ENCODE measurements around the gene DRD1. TPM values are rescaled to one million over a fixed set of nuclear protein-coding genes. Genes with fewer than 3 reads are reported as not detected.
A peak's percentile ranks its signal among the peaks of the same experiment; 100 is the strongest.

DRD1 gene
- total RNA-seq: 0.62 TPM
- long read RNA-seq, full-length matches to known transcripts: 1 of 1 reads
- long read RNA-seq, partial matches to known transcripts: 0 of 1 reads
- long read RNA-seq, other reads (novel, unspliced or antisense): 0 of 1 reads

DNA sequence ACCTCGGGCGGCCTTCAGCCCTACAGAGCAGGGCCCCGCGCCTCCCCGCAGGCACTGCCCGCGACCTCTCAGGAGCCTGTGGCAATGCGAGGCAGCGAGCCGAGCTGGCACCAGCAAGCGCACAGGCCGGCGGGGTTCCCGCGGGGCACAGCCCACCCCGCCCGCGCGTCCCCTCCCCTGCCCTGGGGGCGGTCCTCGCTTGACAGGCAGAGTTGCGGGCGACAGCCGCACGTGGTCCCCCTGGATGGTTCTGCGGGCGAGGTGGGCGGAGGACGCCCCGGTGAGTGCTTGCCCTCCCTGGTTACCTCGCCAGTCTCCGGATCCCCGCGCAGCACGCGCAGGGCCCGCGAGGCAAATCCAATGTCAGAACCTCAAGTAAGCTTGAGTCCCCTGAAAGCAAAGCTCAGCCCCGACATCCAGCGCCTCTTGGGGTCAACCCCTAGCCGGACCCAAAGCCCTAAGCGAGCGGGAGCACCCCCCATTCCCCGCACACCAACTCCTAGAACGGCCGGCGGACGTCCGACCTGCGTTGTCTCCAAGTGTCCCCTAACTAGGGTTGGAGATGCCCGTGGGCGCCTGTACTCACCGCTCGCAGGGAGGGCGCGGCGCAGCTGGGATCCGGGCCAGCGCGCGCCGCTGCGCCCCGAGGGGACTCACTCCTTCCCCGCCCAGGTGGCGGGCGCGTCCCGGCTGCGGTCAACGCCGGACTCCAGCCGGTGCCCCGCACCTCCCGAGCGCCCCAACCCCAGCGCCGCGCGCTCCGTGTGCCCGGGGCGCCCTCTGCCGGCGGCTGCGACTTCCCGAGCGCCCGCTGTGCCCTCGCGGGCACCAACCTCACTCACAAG lies at the start of gene DRD1:
Gene DRD1, minus strand, starts transcription at position 123 of the 845 bp plus-strand sequence. CDS start 1,083 bp downstream, outside the sequence.
- peak; percentile 81 to 88 for ATAC-seq
- H3K4me3 ChIP-seq: peak within 1 kb of the TSS; percentile 51

DNA sequence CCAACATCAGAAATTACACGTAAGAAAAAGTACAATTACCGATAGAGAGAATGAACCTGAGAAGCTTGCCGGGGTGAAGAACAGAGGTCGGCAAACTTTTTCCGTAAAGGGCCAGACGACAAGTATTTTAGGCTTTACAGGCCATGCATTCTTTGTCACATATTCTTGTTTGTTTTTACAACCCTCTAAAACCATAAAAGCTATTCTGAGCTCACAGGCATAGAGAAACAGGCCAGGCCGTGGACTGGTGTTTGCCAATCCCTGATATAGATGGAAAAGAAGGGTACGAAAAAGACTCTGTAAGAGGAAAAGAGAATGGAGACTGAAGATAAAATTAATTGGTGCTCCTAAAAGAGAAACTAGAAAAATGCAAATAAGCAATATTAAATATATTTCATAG lies 49.7 kb upstream of the DRD1 start:
- peaks cover 48% of the 10 kb centered on the region for H3K36me3 ChIP-seq
- no peak for DNase-seq
- no peak overlapping the region for H3K4me3 ChIP-seq
- H3K27ac ChIP-seq: no peak overlapping the region
- intact Hi-C loops (cut with DNase I): no loop called here
- no peak for ATAC-seq
- no peaks in the 10 kb centered on the region for H3K27me3 ChIP-seq (ENCODE audit: low read depth)
- H3K4me1 ChIP-seq: no peaks in the 10 kb centered on the region
- TF ChIP-seq, protein P1, sequence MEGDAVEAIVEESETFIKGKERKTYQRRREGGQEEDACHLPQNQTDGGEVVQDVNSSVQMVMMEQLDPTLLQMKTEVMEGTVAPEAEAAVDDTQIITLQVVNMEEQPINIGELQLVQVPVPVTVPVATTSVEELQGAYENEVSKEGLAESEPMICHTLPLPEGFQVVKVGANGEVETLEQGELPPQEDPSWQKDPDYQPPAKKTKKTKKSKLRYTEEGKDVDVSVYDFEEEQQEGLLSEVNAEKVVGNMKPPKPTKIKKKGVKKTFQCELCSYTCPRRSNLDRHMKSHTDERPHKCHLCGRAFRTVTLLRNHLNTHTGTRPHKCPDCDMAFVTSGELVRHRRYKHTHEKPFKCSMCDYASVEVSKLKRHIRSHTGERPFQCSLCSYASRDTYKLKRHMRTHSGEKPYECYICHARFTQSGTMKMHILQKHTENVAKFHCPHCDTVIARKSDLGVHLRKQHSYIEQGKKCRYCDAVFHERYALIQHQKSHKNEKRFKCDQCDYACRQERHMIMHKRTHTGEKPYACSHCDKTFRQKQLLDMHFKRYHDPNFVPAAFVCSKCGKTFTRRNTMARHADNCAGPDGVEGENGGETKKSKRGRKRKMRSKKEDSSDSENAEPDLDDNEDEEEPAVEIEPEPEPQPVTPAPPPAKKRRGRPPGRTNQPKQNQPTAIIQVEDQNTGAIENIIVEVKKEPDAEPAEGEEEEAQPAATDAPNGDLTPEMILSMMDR (IDR thresholded peaks at IDR 0.05): no peak
- no peaks in the 10 kb centered on the region for H3K9me3 ChIP-seq

More for the DNA sequence above, at the start of gene DRD1:
- TF ChIP-seq, protein P1 (IDR thresholded peaks at IDR 0.05): peak; percentile 76
- Histone ChIP-seq H3K27me3 (ENCODE audit: low read depth) (peaks cover 39% of the 10 kb centered on the region), H3K36me3 (no peaks in the 10 kb centered on the region), H3K27ac (peak within 1 kb of the TSS; percentile 50), H3K4me1 (peaks cover 13% of the 10 kb centered on the region), H3K9me3 (no peaks in the 10 kb centered on the region)
- intact Hi-C loops (cut with DNase I): no loop called here
- DNase-seq: peak; percentile 59

DNA sequence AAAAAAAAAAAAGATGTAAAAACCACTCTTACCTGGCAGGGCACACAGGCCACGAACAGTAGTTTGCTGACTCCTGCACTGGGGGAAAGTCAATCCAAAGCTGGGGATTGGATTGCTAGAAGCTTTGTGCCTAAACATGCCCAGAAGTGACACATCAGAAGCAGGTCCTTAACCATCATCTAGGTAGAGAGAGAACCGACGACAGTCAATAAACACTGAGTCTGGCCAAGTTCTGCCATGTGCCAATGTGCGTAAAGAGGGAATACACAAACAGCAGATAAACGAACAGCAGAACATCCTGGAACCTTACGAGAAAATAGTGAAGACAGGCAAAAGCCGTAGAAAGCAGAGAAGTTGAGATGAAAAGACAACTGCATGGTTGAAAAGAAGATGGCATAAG lies 49.3 kb upstream of the DRD1 start:
- Histone ChIP-seq H3K36me3 (peaks cover 43% of the 10 kb centered on the region), H3K4me3 (no peak overlapping the region), H3K27ac (no peak overlapping the region), H3K9me3 (no peaks in the 10 kb centered on the region), H3K27me3 (ENCODE audit: low read depth) (no peaks in the 10 kb centered on the region), H3K4me1 (no peaks in the 10 kb centered on the region)
- DNase-seq (no peak), ATAC-seq (no peak)
- TF ChIP-seq, protein P1 (IDR thresholded peaks at IDR 0.05): no peak
- intact Hi-C loops (cut with DNase I): no loop called here

DNA sequence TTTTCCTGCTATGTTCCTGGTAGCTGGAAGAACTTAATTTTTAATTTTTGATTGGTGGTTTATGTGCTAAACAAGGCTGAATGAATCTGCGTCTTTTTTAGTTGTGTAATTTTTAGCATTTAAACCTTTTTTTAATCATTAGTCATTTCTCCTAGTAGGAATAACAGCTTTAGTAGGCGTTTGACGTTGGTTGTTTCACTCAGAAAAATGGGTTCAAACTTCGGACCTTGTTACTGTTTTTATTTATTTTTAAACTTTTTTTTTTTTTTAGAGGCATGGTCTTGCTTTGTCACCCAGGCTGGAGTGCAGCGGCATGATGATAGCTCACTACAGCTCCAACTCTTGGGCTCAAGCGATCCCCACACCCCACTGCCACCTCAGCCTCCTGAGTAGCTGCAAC lies 47.2 kb upstream of the DRD1 start:
- DNase-seq (no peak), ATAC-seq (no peak)
- Histone ChIP-seq H3K9me3 (no peaks in the 10 kb centered on the region), H3K36me3 (peaks cover 34% of the 10 kb centered on the region), H3K4me3 (no peak overlapping the region), H3K4me1 (no peaks in the 10 kb centered on the region), H3K27me3 (ENCODE audit: low read depth) (no peaks in the 10 kb centered on the region), H3K27ac (no peak overlapping the region)
- intact Hi-C loops (cut with DNase I): no loop called here
- TF ChIP-seq, protein P1 (IDR thresholded peaks at IDR 0.05): no peak

DNA sequence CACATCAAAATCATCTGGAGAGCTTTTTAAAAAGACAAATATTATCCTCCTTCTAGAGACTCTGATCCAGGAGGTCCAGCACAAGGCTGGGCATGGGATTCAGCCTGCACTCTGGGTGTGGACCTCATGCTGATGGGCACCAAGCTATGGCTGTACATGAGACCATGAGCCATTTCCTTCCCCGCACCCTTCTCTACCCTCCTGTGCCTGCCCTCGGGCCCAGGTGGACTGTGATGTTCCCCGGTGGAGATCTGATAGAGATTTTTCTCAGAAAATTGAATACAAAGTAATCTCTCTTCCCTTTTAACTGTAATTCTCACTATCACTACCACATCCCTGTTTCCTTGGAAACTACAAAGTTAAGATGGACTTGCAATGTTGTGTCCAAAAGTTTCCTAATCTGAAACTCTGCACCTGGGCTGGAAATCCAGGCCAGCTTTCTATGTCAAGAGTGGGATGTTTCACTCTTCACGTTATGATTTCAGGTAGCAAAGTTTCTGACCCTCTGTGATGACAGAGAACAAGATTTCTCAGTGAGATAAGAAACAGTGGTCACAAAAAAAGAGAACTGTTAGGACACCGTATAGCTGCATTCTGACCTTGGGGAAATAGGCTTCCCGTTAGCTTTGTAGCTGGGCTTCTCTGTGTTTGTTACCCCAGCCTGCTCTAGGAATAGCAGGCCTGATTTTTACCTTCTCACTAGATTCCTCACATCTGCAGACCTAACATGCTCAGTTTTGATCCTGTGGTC lies 45.9 kb upstream of the DRD1 start:
- H3K27ac ChIP-seq: no peak overlapping the region
- ATAC-seq (no peak), DNase-seq (no peak)
- TF ChIP-seq, protein P1 (IDR thresholded peaks at IDR 0.05): no peak
- no peak overlapping the region for H3K4me3 ChIP-seq
- no peaks in the 10 kb centered on the region for H3K4me1 ChIP-seq
- intact Hi-C loops (cut with DNase I): no loop called here
- H3K9me3 ChIP-seq: no peaks in the 10 kb centered on the region
- no peaks in the 10 kb centered on the region for H3K27me3 ChIP-seq (ENCODE audit: low read depth)
- H3K36me3 ChIP-seq: peaks cover 31% of the 10 kb centered on the region

Measured in lower lobe of right lung (tissue), 2 donors.